ENCODE measurements around the gene SLC5A6. TPM values are rescaled to one million over a fixed set of nuclear protein-coding genes. Genes with fewer than 3 reads are reported as not detected.

SLC5A6 gene
- total and polyA plus RNA-seq, 3 experiments from 2014 or later: 21.0 to 110 (median 109) TPM

DNA sequence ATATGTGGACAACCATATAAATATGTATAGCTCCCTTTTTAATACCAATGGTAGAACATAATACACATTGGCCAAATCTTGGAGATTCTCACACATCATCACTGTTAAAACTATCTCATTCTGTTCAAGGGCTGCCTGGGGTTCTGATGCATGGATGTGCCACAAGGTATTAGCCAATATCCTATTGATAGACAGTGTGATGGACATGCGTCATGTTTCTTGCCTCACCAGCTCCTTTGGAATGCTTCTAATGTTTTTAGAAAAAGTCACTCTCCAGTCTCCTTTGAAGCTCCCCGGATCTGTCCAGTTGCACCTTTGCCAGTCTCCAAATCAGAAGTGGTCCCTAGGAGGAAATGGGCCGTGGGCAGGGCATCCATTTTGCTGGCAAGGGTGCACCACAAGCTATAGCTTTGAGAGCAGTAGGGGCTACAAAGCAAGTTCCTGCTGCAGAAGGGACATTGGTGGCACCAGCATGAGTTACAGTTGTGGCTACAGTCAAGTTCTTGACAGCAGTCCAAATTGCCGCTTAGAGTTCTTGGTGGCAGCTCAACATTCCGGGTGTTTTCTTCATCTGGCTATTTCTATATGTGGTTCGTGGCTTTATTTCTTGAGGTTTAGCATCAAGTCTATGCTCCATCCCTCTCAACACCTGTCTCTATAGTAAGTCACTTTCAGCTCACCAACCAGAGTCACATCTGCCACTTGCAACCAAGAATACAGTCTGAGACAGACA, 25.3 kb downstream of the SLC5A6 start:
- Mint-ChIP-seq H3K27ac (no peak overlapping the region), H3K4me1 (no peaks in the 10 kb centered on the region), H3K27me3 (peaks cover 21 to 38% of the 10 kb centered on the region in 2 donors), H3K36me3 (no peaks in the 10 kb centered on the region), H3K4me3 (no peak overlapping the region), H3K9me3 (no peaks in the 10 kb centered on the region)
- POLR2A ChIA-PET: interaction anchor here (0.7 kb wide), 1 partner anchor 747 kb away, joined by 8 read pairs; no protein-coding TSS in a partner anchor
- no peak overlapping the region for H3K27ac ChIP-seq (ENCODE audit: low read depth, low read length)
- no peaks in the 10 kb centered on the region for H3K4me1 ChIP-seq (ENCODE audit: insufficient read depth, low read length)
- H3K4me3 ChIP-seq (ENCODE audit: low read length): no peak overlapping the region
- no peak for DNase-seq
- H3K9me3 ChIP-seq (ENCODE audit: low read length): no peaks in the 10 kb centered on the region
- H3K27me3 ChIP-seq (ENCODE audit: insufficient read depth, low read length, poor library complexity, severe bottlenecking): no peaks in the 10 kb centered on the region
- CTCF ChIA-PET: interaction anchor here (1.3 kb wide), 1 partner anchor 93 kb away, joined by 4 read pairs; no protein-coding TSS in a partner anchor
- H3K36me3 ChIP-seq (ENCODE audit: insufficient read depth, low read length): no peaks in the 10 kb centered on the region

DNA sequence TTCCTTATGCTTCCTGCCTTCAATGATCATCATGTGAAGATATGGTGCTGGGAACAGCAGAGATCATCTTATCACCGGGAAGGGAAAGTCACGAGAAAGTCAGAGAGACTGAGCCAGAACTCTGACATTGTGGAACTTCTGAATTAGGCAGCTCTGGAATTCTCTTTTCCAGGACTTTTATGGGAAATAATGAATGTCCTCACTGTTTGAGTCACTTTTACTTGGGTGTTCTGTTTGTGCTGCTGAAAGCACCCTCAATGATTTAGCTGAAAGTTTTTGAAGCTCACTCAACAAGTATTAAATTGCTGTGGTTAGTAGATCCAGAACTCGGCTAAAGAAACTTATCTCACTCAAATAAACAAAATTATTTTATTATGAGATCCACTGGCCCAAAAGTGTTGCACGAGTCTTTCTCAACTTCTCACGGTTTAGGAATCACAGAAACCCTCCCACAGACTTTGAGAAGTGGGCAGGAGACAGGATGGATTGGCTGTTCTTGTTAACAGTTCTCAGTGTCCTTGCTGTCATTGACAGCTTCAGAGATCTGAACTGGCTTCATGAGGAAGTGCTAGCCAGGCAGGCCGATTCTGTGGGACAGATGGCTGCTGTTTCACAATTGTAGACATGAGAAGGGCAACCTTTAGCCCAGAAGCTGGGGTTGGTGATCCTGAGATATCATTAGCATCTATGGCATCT, 26.6 kb downstream of the SLC5A6 start:
- H3K4me3 ChIP-seq (ENCODE audit: low read length): no peak overlapping the region

DNA sequence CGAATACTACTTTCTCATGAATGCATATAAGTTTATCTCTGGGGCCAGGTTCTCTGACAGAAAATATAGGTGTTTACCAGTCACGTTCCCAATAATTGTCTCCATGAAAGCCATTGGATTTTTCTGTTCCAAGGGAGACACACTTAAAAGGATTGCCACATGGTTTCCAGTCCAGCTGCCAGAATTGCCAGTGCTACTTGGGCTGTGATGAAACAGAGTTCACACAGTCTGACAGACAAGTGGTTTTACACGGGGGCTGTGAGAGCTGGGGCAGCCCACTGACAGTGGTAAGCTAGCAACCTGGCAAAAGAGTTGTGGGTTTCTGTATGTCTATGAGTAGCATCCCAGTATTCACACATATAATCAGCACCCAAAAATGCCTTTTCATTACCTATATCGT, 28.0 kb downstream of the SLC5A6 start:
- H3K9me3 ChIP-seq (ENCODE audit: low read length): no peaks in the 10 kb centered on the region
- no peak overlapping the region for H3K27ac Mint-ChIP-seq
- no peak overlapping the region for H3K4me3 ChIP-seq (ENCODE audit: low read length)
- no peaks in the 10 kb centered on the region for H3K9me3 Mint-ChIP-seq
- no peaks in the 10 kb centered on the region for H3K36me3 ChIP-seq (ENCODE audit: insufficient read depth, low read length)
- H3K4me1 Mint-ChIP-seq: no peaks in the 10 kb centered on the region
- ChIA-PET POLR2A (no interaction called here), CTCF (no interaction called here)
- peaks cover 29 to 55% of the 10 kb centered on the region in 2 donors for H3K27me3 Mint-ChIP-seq
- H3K36me3 Mint-ChIP-seq: no peaks in the 10 kb centered on the region
- no peak overlapping the region for H3K27ac ChIP-seq (ENCODE audit: low read depth, low read length)
- no peaks in the 10 kb centered on the region for H3K4me1 ChIP-seq (ENCODE audit: insufficient read depth, low read length)
- H3K4me3 Mint-ChIP-seq: no peak overlapping the region
- DNase-seq: no peak
- no peaks in the 10 kb centered on the region for H3K27me3 ChIP-seq (ENCODE audit: insufficient read depth, low read length, poor library complexity, severe bottlenecking)

More for the DNA sequence above, 26.6 kb downstream of the SLC5A6 start:
- DNase-seq: no peak
- no peaks in the 10 kb centered on the region for H3K36me3 Mint-ChIP-seq
- Histone ChIP-seq H3K27ac (ENCODE audit: low read depth, low read length) (no peak overlapping the region), H3K4me1 (ENCODE audit: insufficient read depth, low read length) (no peaks in the 10 kb centered on the region), H3K36me3 (ENCODE audit: insufficient read depth, low read length) (no peaks in the 10 kb centered on the region), H3K9me3 (ENCODE audit: low read length) (no peaks in the 10 kb centered on the region), H3K27me3 (ENCODE audit: insufficient read depth, low read length, poor library complexity, severe bottlenecking) (no peaks in the 10 kb centered on the region)
- CTCF ChIA-PET: no interaction called here
- H3K27me3 Mint-ChIP-seq: peaks cover 28 to 45% of the 10 kb centered on the region in 2 donors
- no peak overlapping the region for H3K27ac Mint-ChIP-seq
- POLR2A ChIA-PET: interaction anchor here (0.6 kb wide), 1 partner anchor 76 kb away, joined by 3 read pairs; no protein-coding TSS in a partner anchor
- H3K4me3 Mint-ChIP-seq: no peak overlapping the region
- H3K9me3 Mint-ChIP-seq: no peaks in the 10 kb centered on the region
- no peaks in the 10 kb centered on the region for H3K4me1 Mint-ChIP-seq

DNA sequence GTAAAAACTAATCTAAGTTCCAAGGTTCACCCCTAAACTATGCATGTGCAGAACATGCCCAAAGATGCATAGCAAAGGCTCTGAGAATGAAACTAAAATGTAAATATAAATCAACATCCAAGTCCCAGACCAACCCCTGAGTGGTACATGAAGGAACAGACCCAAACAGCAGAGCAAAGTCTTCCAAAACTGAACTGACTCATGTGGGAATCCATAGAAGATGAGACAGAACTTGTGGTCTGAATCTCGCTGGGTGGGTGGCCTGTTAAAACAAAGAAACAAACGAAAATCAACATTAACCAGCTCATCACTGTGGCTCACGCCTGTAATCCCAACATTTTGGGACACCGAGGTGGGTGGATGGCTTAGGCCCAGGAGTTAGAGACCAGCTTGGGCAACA, 29.7 kb downstream of the SLC5A6 start:
- H3K4me1 ChIP-seq (ENCODE audit: insufficient read depth, low read length): no peaks in the 10 kb centered on the region
- no peaks in the 10 kb centered on the region for H3K36me3 ChIP-seq (ENCODE audit: insufficient read depth, low read length)
- Mint-ChIP-seq H3K27me3 (peaks cover 24 to 64% of the 10 kb centered on the region in 2 donors), H3K4me3 (no peak overlapping the region), H3K36me3 (no peaks in the 10 kb centered on the region), H3K27ac (no peak overlapping the region), H3K4me1 (no peaks in the 10 kb centered on the region), H3K9me3 (no peaks in the 10 kb centered on the region)
- H3K27ac ChIP-seq (ENCODE audit: low read depth, low read length): no peak overlapping the region
- no peaks in the 10 kb centered on the region for H3K9me3 ChIP-seq (ENCODE audit: low read length)
- no peak overlapping the region for H3K4me3 ChIP-seq (ENCODE audit: low read length)
- H3K27me3 ChIP-seq (ENCODE audit: insufficient read depth, low read length, poor library complexity, severe bottlenecking): no peaks in the 10 kb centered on the region
- no peak for DNase-seq
- ChIA-PET POLR2A (no interaction called here), CTCF (interaction anchor here (1.8 kb wide), 1 partner anchor 12 kb away, joined by 7 read pairs; no protein-coding TSS in a partner anchor)

DNA sequence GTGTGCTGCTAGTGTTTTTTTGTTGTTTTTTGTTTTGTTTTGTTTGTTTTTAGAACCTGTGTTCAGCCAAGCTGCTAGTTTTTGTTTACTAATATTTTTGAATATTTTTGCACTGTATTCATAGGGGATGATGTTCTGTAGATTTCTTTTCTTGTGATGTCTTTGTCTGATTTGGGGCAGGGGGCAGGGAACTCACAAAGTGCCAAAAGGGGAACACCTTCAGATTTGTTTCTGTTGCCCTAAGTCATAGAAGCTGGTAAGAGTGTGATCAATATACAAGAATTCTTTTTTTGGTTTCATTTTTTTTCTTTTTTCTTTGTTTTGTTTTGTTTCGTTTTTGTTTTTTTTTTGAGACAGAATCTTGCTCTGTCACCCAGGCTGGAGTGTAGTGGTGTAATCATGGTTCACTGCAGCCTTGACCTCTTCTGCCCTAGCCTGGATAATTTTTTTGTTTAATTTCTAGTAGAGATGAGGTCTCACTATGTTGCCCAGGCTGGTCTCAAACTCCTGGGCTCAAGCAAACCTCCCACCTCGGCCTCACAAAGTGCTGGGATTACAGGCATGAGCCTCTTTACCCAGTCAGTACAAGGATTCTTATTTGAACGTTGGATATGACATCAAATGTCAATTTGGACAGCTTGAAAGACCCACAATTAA, 32.6 kb downstream of the SLC5A6 start:
- H3K9me3 Mint-ChIP-seq: no peaks in the 10 kb centered on the region
- no peak overlapping the region for H3K4me3 Mint-ChIP-seq
- no peaks in the 10 kb centered on the region for H3K4me1 ChIP-seq (ENCODE audit: insufficient read depth, low read length)
- no peak overlapping the region for H3K27ac ChIP-seq (ENCODE audit: low read depth, low read length)
- no peaks in the 10 kb centered on the region for H3K9me3 ChIP-seq (ENCODE audit: low read length)
- no peak overlapping the region for H3K4me3 ChIP-seq (ENCODE audit: low read length)
- H3K27ac Mint-ChIP-seq: no peak overlapping the region
- H3K36me3 ChIP-seq (ENCODE audit: insufficient read depth, low read length): no peaks in the 10 kb centered on the region
- ChIA-PET POLR2A (no interaction called here), CTCF (no interaction called here)
- DNase-seq: no peak
- no peaks in the 10 kb centered on the region for H3K27me3 ChIP-seq (ENCODE audit: insufficient read depth, low read length, poor library complexity, severe bottlenecking)
- no peaks in the 10 kb centered on the region for H3K36me3 Mint-ChIP-seq
- peaks cover 24 to 59% of the 10 kb centered on the region in 2 donors for H3K27me3 Mint-ChIP-seq
- H3K4me1 Mint-ChIP-seq: no peaks in the 10 kb centered on the region

DNA sequence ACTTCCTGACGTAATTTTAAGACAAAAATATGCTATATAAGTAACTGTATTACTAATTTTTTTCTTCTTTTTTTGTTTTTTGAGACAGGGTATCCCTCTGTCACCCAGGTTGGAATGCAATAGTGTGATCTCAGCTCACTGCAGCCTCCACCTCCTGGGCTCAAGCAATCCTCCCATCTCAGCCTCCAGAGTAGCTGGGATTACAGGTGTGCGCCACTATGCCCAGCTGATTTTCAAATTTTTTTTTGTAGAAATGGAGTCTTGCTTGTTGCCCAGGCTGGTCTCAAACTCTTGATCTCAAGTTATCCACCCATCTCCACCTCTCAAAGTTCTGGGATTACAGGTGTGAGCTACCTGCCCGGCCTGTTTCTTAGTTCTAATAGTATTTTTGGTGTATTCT, 33.6 kb downstream of the SLC5A6 start:
- Mint-ChIP-seq H3K27ac (no peak overlapping the region), H3K36me3 (no peaks in the 10 kb centered on the region), H3K4me1 (no peaks in the 10 kb centered on the region), H3K27me3 (peaks cover 22 to 52% of the 10 kb centered on the region in 2 donors), H3K4me3 (no peak overlapping the region), H3K9me3 (no peaks in the 10 kb centered on the region)
- no peak overlapping the region for H3K4me3 ChIP-seq (ENCODE audit: low read length)
- POLR2A ChIA-PET: no interaction called here
- H3K9me3 ChIP-seq (ENCODE audit: low read length): no peaks in the 10 kb centered on the region
- no peak for DNase-seq
- no peaks in the 10 kb centered on the region for H3K36me3 ChIP-seq (ENCODE audit: insufficient read depth, low read length)
- H3K4me1 ChIP-seq (ENCODE audit: insufficient read depth, low read length): no peaks in the 10 kb centered on the region
- H3K27ac ChIP-seq (ENCODE audit: low read depth, low read length): no peak overlapping the region
- H3K27me3 ChIP-seq (ENCODE audit: insufficient read depth, low read length, poor library complexity, severe bottlenecking): no peaks in the 10 kb centered on the region
- CTCF ChIA-PET: interaction anchor here (1.6 kb wide), 1 partner anchor 9 kb away, joined by 5 read pairs; no protein-coding TSS in a partner anchor

DNA sequence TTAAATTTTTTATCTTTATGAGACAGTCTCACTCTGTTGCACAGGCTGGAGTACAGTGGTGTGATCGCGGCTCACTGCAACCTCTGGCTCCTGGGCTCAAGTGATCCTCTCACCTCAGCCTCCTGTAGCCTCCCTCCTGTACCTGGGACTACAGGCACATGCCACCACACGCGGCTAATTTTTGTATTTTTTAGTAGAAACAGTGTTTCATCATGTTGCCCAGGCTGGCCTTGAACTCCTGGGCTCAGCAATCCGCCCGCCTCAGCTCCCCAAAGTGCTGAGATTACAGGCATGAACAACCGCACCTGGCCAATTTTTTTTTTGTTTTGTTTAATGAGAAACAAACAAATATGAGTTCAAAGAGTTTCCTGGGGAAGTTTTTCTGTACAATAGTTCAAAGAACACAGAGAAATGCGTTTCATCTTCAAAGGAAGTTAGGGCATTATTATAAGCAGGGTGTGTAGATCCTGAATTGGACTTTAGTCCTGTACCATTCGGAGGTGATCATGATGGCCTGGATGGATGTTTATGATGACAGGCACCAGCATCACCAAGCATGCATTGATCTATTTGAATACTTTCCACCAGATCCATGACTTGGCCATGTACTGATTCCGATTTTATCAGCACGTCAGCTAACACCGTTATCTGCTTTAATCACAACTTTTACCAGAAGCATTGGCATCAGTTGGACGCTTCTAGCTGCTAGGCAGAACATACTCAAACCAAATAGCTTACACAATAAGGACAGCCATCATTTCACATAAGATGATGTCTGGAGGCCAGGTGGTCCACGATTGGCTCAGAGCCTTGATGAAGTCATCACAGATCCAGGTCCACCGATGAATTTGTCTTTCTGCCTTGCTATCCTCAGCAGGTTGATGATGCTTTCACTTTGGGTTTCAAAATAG, 34.4 kb downstream of the SLC5A6 start:
- Histone ChIP-seq H3K27me3 (ENCODE audit: insufficient read depth, low read length, poor library complexity, severe bottlenecking) (no peaks in the 10 kb centered on the region), H3K4me1 (ENCODE audit: insufficient read depth, low read length) (no peaks in the 10 kb centered on the region), H3K4me3 (ENCODE audit: low read length) (no peak overlapping the region), H3K27ac (ENCODE audit: low read depth, low read length) (no peak overlapping the region), H3K9me3 (ENCODE audit: low read length) (no peaks in the 10 kb centered on the region), H3K36me3 (ENCODE audit: insufficient read depth, low read length) (no peaks in the 10 kb centered on the region)
- peaks cover 22 to 51% of the 10 kb centered on the region in 2 donors for H3K27me3 Mint-ChIP-seq
- no peaks in the 10 kb centered on the region for H3K9me3 Mint-ChIP-seq
- no peaks in the 10 kb centered on the region for H3K36me3 Mint-ChIP-seq
- CTCF ChIA-PET: interaction anchor here (1.6 kb wide), 1 partner anchor 8 kb away, joined by 5 read pairs; no protein-coding TSS in a partner anchor
- H3K4me3 Mint-ChIP-seq: no peak overlapping the region
- H3K27ac Mint-ChIP-seq: no peak overlapping the region
- H3K4me1 Mint-ChIP-seq: no peaks in the 10 kb centered on the region
- POLR2A ChIA-PET: no interaction called here
- DNase-seq: no peak
